Hepatocyte (in vitro differentiated cells): ENCODE data around the gene IDH2.
"Not testable (repeated sequence)": the region's sequence is repeated elsewhere in the genome, so short reads cannot be mapped to it uniquely, and the experiment has no call there.

Experiments used
- EZH2phosphoT487 ChIP-seq: fragments of 200-600 bp; sonication (generic); IDR thresholded peaks from one replicate; pipeline ENCODE4 v1.6.1; 2018; ENCODE audit warnings: antibody characterized with exemption, mild to moderate bottlenecking, low read depth, moderate library complexity; ENCODE audit not compliant: unreplicated experiment, severe bottlenecking
- TF ChIP-seq, protein P1 (sequence below): fragments of 200-600 bp; sonication (generic); IDR thresholded peaks from 2 replicates; pipeline ENCODE4 v1.5.1; 2016; ENCODE audit warnings: antibody characterized with exemption, mild to moderate bottlenecking; ENCODE audit not compliant: poor library complexity

- TF ChIP-seq, protein P1, sequence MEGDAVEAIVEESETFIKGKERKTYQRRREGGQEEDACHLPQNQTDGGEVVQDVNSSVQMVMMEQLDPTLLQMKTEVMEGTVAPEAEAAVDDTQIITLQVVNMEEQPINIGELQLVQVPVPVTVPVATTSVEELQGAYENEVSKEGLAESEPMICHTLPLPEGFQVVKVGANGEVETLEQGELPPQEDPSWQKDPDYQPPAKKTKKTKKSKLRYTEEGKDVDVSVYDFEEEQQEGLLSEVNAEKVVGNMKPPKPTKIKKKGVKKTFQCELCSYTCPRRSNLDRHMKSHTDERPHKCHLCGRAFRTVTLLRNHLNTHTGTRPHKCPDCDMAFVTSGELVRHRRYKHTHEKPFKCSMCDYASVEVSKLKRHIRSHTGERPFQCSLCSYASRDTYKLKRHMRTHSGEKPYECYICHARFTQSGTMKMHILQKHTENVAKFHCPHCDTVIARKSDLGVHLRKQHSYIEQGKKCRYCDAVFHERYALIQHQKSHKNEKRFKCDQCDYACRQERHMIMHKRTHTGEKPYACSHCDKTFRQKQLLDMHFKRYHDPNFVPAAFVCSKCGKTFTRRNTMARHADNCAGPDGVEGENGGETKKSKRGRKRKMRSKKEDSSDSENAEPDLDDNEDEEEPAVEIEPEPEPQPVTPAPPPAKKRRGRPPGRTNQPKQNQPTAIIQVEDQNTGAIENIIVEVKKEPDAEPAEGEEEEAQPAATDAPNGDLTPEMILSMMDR: not testable (repeated sequence)
- TF ChIP-seq EZH2phosphoT487: not testable (repeated sequence)
Observed at GRCh38 chr15:90109163-90109751, 7.0 kb upstream of the IDH2 start.
